HepG2 (cell line): Measurements from ENCODE around the gene NODAL. TPM values are rescaled to one million over a fixed set of nuclear protein-coding genes. Genes with fewer than 3 reads are reported as not detected.
A peak's percentile ranks its signal among the peaks of the same experiment; 100 is the strongest.

ENCODE experiments used
- GLI4 ChIP-seq: sonication (generic); formaldehyde crosslinking; IDR thresholded peaks from 2 replicates; pipeline ENCODE4 v1.5.1; 2020; ENCODE audit warnings: missing genetic modification reagents, mild to moderate bottlenecking, moderate library complexity, borderline replicate concordance
- HINFP ChIP-seq: sonication (generic); formaldehyde crosslinking; IDR thresholded peaks from 2 replicates; pipeline ENCODE4 v1.4.0; 2020; ENCODE audit warnings: low read depth, mild to moderate bottlenecking, missing genetic modification reagents
- IRX3 ChIP-seq: sonication (generic); formaldehyde crosslinking; IDR thresholded peaks from 2 replicates; pipeline ENCODE4 v1.8.1; 2023; ENCODE audit warnings: mild to moderate bottlenecking, low read depth, missing genetic modification reagents, borderline replicate concordance
- KDM2A ChIP-seq: sonication (generic); formaldehyde crosslinking; IDR thresholded peaks from 2 replicates; pipeline ENCODE4 v1.4.0; 2020; ENCODE audit warnings: low read depth, missing genetic modification reagents, borderline replicate concordance
- NCOR1 ChIP-seq: fragments of 200-600 bp; sonication (generic); IDR thresholded peaks from 2 replicates; pipeline ENCODE4 v1.7.0; 2017; ENCODE audit warnings: antibody characterized with exemption, low read length, borderline replicate concordance
- SALL1 ChIP-seq: sonication (generic); formaldehyde crosslinking; IDR thresholded peaks from 2 replicates; pipeline ENCODE4 v1.8.0; 2022; ENCODE audit warnings: mild to moderate bottlenecking, missing genetic modification reagents
- SOX13 ChIP-seq, 3 experiments: fragments of 450-650 bp in 1 of 3; sonication (generic) in 1 of 3; formaldehyde crosslinking in 1 of 3; IDR thresholded peaks in 2 of 3; conservative IDR thresholded peaks in 1 of 3; 2 replicates each; pipeline versions ENCODE4 v1.5.0 to v1.6.1; 2016 to 2020; ENCODE audit warnings: antibody characterized with exemption in 1 of 3, mild to moderate bottlenecking in 1 of 3, missing compliant biosample characterization in 1 of 3, missing genetic modification reagents in 1 of 3, moderate library complexity in 1 of 3
- TARDBP ChIP-seq: sonication (generic); formaldehyde crosslinking; IDR thresholded peaks from 2 replicates; pipeline ENCODE4 v1.8.0; 2022; ENCODE audit warnings: mild to moderate bottlenecking, missing genetic modification reagents
- ZBTB20 ChIP-seq: sonication (generic); formaldehyde crosslinking; IDR thresholded peaks from 2 replicates; pipeline ENCODE4 v1.8.1; 2023; ENCODE audit warnings: missing genetic modification reagents, low read depth, mild to moderate bottlenecking, borderline replicate concordance
- ZFX ChIP-seq: sonication (generic); formaldehyde crosslinking; IDR thresholded peaks from 2 replicates; pipeline ENCODE4 v1.4.0; 2020; ENCODE audit warnings: mild to moderate bottlenecking, low read depth, missing genetic modification reagents, moderate library complexity
- ZNF329 ChIP-seq: sonication (generic); formaldehyde crosslinking; IDR thresholded peaks from 2 replicates; pipeline ENCODE4 v1.9.0; 2021; ENCODE audit warnings: low read depth, mild to moderate bottlenecking, missing genetic modification reagents
- ZNF563 ChIP-seq: sonication (generic); formaldehyde crosslinking; IDR thresholded peaks from 2 replicates; pipeline ENCODE4 v1.8.0; 2022; ENCODE audit warnings: mild to moderate bottlenecking, moderate library complexity, missing genetic modification reagents
- ZNF713 ChIP-seq: sonication (generic); formaldehyde crosslinking; IDR thresholded peaks from 2 replicates; pipeline ENCODE4 v1.4.0; 2020; ENCODE audit warnings: mild to moderate bottlenecking, missing genetic modification reagents
- ZSCAN29 ChIP-seq: sonication (generic); formaldehyde crosslinking; conservative IDR thresholded peaks from 2 replicates; pipeline ENCODE4 v1.4.0; 2020; ENCODE audit warnings: mild to moderate bottlenecking, missing genetic modification reagents
- polyA plus RNA-seq, 8 experiments: library from polyadenylated mRNA; depleted of rRNA in 3 of 8; stranded (reverse) in 7 of 8; unstranded in 1 of 8; fragments of >200 nt; fragmentation: Illumina TruSeq in 4 of 8; extraction: Trizol in 4 of 8; gene quantifications; 2 replicates each; pipeline versions ENCODE4 v1.2.1 to v1.2.3, GENCODE V29; 2011 to 2016; ENCODE audit warnings: low read depth in 4 of 8, missing spikeins in 1 of 8, mixed read lengths in 1 of 8; ENCODE audit not compliant: insufficient read depth in 1 of 8
- total RNA-seq, 5 experiments: library from RNA; depleted of rRNA; stranded (reverse); fragments of >200 nt; fragmentation: Illumina TruSeq; extraction: Trizol; gene quantifications; 2 replicates each; pipeline ENCODE4 v1.2.3, GENCODE V29; 2016; ENCODE audit warnings: low read depth in 1 of 5
- TF ChIP-seq, protein P1 (sequence below): sonication (generic); formaldehyde crosslinking; IDR thresholded peaks from 2 replicates; pipeline ENCODE4 v1.5.0; 2020; ENCODE audit warnings: missing genetic modification reagents
- TF ChIP-seq, protein P2 (sequence below): sonication (generic); formaldehyde crosslinking; IDR thresholded peaks from 2 replicates; pipeline ENCODE4 v1.5.1; 2020; ENCODE audit warnings: missing genetic modification reagents, mild to moderate bottlenecking, borderline replicate concordance
- TF ChIP-seq, protein P3 (sequence below): sonication (generic); formaldehyde crosslinking; IDR thresholded peaks from 2 replicates; pipeline ENCODE4 v1.4.0; 2020; ENCODE audit warnings: mild to moderate bottlenecking, missing genetic modification reagents

The NODAL gene
- total and polyA plus RNA-seq, 2 of the 13 experiments (the other 11 are each of a cell fraction or from before 2014, with no cell fraction given): not detected

DNA sequence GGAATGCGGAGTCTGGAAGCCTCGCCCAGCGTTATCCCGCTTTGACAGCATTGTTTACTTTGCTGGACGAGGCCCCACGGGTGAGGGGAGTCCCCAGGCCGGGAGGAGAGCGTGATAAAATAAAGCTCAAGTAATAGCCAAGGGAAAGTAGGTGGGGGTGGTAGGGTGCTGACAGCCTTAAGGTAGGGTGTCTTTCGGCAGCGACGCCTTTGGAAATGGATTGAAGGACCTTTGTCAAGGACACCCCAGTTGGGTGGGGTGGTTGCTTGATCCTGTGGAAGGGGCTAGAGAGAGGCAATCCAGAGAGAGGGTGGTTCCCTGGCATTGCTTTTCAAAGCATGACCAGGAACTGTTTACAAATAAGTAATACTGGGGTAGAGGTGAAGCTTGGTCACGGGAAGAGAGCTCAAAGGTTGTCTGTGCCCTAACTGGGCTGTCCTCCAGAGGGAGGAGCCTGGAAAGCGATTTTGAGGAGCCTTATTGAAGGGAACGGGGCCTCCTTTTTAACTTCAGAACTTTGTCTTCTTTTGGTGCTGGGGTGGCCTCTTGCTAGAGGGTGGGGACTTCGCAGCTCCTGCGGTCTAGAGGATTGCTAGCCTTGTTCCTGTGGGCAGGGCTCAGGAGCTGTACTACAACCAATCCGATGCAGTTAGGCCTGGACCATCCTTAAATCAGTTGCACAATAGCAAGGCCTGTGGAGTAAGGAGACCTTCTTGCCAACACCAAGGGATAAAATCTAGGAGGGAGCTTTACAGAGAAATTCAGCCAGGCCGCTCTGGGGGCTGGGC is 36.2 kb downstream of the NODAL start (continued):
- no peak; the same call in 1 of the 2 replicates for TF ChIP-seq HINFP (CRISPR knock-in tag)
- TF ChIP-seq ZNF329 (CRISPR knock-in tag): no peak
- peak; percentile 62 for TF ChIP-seq ZFX (CRISPR knock-in tag)
- TF ChIP-seq, protein P1, sequence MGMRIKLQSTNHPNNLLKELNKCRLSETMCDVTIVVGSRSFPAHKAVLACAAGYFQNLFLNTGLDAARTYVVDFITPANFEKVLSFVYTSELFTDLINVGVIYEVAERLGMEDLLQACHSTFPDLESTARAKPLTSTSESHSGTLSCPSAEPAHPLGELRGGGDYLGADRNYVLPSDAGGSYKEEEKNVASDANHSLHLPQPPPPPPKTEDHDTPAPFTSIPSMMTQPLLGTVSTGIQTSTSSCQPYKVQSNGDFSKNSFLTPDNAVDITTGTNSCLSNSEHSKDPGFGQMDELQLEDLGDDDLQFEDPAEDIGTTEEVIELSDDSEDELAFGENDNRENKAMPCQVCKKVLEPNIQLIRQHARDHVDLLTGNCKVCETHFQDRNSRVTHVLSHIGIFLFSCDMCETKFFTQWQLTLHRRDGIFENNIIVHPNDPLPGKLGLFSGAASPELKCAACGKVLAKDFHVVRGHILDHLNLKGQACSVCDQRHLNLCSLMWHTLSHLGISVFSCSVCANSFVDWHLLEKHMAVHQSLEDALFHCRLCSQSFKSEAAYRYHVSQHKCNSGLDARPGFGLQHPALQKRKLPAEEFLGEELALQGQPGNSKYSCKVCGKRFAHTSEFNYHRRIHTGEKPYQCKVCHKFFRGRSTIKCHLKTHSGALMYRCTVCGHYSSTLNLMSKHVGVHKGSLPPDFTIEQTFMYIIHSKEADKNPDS (CRISPR knock-in tag): no peak
- no peak for TF ChIP-seq ZSCAN29
- no peak for TF ChIP-seq SOX13 (IDR thresholded peaks at IDR 0.05)
- TF ChIP-seq SOX13 (CRISPR knock-in tag; conservative IDR thresholded peaks at IDR 0.05 in 1 of 2, IDR thresholded peaks at IDR 0.05 in 1 of 2): peak in 1 of 2 experiments; percentile 55; a peak in 1 of 4 replicates
- TF ChIP-seq ZBTB20: peak; percentile 31; the same call in 1 of the 2 replicates
- TF ChIP-seq NCOR1: peak; percentile 85; the same call in 1 of the 2 replicates
- TF ChIP-seq, protein P2, sequence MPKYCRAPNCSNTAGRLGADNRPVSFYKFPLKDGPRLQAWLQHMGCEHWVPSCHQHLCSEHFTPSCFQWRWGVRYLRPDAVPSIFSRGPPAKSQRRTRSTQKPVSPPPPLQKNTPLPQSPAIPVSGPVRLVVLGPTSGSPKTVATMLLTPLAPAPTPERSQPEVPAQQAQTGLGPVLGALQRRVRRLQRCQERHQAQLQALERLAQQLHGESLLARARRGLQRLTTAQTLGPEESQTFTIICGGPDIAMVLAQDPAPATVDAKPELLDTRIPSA (CRISPR knock-in tag): peak; percentile 34; the same call in 1 of the 2 replicates
- TF ChIP-seq IRX3 (CRISPR knock-in tag): no peak
- 0 out of 2 replicates have a peak, but pooled peaks have one; percentile 28 for TF ChIP-seq GLI4 (CRISPR knock-in tag)
- TF ChIP-seq, protein P3, sequence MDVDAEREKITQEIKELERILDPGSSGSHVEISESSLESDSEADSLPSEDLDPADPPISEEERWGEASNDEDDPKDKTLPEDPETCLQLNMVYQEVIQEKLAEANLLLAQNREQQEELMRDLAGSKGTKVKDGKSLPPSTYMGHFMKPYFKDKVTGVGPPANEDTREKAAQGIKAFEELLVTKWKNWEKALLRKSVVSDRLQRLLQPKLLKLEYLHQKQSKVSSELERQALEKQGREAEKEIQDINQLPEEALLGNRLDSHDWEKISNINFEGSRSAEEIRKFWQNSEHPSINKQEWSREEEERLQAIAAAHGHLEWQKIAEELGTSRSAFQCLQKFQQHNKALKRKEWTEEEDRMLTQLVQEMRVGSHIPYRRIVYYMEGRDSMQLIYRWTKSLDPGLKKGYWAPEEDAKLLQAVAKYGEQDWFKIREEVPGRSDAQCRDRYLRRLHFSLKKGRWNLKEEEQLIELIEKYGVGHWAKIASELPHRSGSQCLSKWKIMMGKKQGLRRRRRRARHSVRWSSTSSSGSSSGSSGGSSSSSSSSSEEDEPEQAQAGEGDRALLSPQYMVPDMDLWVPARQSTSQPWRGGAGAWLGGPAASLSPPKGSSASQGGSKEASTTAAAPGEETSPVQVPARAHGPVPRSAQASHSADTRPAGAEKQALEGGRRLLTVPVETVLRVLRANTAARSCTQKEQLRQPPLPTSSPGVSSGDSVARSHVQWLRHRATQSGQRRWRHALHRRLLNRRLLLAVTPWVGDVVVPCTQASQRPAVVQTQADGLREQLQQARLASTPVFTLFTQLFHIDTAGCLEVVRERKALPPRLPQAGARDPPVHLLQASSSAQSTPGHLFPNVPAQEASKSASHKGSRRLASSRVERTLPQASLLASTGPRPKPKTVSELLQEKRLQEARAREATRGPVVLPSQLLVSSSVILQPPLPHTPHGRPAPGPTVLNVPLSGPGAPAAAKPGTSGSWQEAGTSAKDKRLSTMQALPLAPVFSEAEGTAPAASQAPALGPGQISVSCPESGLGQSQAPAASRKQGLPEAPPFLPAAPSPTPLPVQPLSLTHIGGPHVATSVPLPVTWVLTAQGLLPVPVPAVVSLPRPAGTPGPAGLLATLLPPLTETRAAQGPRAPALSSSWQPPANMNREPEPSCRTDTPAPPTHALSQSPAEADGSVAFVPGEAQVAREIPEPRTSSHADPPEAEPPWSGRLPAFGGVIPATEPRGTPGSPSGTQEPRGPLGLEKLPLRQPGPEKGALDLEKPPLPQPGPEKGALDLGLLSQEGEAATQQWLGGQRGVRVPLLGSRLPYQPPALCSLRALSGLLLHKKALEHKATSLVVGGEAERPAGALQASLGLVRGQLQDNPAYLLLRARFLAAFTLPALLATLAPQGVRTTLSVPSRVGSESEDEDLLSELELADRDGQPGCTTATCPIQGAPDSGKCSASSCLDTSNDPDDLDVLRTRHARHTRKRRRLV (CRISPR knock-in tag): no peak
- peak; percentile 26 for TF ChIP-seq SALL1 (CRISPR knock-in tag)
- no peak for TF ChIP-seq ZNF563 (CRISPR knock-in tag)
- TF ChIP-seq TARDBP: peak; percentile 18; the same call in 1 of the 2 replicates
- peak; percentile 33; the same call in 1 of the 2 replicates for TF ChIP-seq KDM2A (CRISPR knock-in tag)
- TF ChIP-seq ZNF713 (CRISPR knock-in tag): no peak
